UCSD-AML1 (cell line): Measurements from ENCODE around the gene CCDC171.

Experiments used
- DNase-seq: peaks from one replicate; lab custom pipeline; 2025; ENCODE audit not compliant: unreplicated experiment; lab: John Stamatoyannopoulos, UW

The CCDC171 gene

GRCh38 chr9:15975101-15975778 is 422.4 kb downstream of the CCDC171 start:
- DNase-seq, result no peak

GRCh38 chr9:15977438-15977837 is 424.6 kb downstream of the CCDC171 start:
- no peak for DNase-seq

- DNase-seq, result no peak
These were observed 429.3 kb downstream of the CCDC171 start for GRCh38 chr9:15982182-15982581.

- no peak for DNase-seq
These were observed 446.8 kb downstream of the CCDC171 start for GRCh38 chr9:15999422-16000339.

DNA sequence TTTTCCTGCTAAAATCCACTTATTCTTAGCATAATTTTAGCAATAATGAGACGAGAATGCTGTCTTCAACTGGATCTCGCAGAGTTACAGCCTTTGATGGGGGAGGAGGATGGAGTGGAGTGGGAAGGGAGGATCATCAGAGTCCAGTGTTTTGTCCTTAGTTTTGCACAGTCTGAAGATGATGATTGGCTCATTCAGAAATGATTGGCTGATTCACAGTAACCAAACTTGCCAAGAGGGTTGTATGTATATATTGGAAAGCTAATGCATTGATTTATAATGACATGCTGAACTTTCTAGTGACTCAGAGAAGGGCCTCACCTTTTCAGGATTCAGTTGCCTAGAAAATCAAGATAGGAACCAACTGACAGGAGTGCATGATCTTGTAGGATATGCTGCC is 448.0 kb downstream of the CCDC171 start:
- DNase-seq, result no peak

DNA sequence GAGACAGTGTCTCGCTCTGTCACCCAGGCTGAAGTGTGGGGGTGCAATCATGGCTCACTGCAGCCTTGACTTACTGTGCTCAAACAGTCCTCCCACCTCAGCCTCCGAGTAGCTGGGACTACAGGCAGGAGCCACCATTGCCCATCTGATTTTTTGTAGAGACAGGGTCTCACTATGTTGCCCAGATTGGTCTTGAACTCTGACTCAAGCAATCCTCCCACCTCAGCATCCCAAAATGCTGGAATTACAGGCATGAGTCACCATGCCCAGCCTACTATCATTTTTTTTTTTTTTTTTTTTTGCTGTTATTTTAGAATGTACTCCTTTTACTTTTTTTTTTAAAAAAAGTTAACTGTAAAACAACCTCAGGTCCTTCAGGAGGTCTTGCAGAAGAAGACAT is 449.0 kb downstream of the CCDC171 start:
- no peak for DNase-seq

GRCh38 chr9:16002816-16003215 is 450.0 kb downstream of the CCDC171 start:
- no peak for DNase-seq

DNA sequence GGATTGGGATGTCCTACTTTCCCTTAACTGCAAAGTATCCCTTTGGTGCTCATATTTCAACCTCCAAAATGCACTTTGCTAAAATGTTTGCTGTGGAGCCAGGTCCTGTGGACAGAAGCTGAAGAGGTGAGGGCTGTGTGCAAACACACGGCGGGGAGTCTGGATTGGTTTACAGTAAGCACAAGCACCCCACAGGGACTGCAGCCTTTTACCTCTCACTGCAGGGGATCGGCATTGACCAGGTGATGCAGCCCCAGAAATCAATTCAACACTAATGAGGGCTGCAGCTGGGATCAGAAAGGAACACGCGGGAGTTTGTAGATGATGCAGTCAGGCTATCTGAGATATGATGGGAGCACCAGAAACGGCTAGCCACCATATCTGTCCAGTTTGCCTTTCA is 450.9 kb downstream of the CCDC171 start:
- DNase-seq, result no peak

DNA sequence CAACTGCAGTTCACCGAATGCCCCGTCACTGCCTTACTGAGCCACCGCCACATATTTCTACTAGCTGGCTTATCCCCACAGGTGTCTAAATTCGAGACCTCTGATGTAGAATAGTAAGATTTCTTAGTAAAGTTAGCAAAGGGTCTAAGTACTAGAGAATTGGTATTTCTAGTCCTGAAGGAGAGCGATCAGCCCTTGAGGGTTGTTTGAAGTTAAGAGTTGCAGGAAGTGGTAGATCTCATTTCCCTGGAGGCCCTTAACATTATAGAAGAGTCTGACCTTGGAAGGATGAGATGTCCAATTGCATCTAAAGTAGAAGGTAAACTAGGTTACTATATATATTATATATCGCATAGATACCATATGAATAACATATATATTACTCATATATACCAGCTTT is 451.8 kb downstream of the CCDC171 start:
- DNase-seq, result no peak

DNA sequence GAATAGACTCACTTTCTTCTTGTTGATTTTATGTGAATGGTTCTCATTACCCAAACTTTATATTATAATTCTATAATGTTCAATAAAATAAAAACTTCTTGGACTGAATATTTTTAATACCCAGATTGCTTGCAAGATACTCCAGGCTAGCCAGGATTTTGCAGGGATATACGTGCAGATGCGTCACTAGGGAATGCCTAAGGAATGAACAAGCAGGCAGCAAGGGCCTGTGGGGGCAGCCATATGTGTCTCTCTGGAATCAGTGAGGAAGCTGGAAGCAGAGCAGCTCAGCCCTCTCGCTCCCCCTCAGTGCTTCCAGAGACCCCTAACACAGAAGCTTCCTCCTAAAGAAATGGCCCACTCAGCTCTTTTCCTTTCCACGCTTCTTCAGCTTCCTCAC is 457.4 kb downstream of the CCDC171 start:
- no peak for DNase-seq

DNA sequence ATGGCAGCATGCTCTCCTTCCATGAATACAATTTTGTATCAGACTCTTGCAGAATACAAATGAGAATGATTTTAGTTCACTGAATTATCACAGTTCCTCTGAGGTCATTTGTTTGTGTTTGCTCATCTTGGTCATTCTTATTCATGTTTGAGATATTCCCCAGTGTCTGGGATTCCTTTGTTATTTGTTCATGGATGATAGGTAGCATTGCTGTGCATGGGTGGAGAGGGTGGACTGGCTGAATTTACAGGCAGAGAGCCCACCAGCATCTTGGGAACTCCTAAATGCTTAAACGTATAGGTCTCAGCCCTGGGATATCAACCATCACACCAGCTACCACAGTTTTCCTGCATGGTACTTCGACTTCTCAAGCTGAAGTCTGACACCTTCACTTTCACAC is 459.8 kb downstream of the CCDC171 start:
- no peak for DNase-seq

DNA sequence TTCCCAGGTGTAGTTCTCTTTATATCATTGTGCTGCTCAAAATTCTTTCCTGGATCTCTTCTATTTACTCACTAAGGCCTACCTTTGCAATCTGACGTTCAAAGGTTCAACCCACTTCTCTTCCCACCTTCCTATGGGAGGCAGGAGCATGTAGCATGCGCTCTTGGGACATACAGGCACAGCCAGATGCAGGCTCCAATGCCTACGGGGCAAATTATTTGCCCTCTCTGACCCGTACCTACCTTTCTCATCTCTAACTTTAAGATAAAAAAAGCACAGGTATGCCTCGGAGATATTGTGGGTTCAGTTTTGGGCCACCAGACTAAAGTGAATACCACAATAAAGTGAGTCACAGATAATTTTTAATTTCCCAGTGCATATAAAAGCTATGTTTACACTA is 460.5 kb downstream of the CCDC171 start:
- DNase-seq, result no peak

DNA sequence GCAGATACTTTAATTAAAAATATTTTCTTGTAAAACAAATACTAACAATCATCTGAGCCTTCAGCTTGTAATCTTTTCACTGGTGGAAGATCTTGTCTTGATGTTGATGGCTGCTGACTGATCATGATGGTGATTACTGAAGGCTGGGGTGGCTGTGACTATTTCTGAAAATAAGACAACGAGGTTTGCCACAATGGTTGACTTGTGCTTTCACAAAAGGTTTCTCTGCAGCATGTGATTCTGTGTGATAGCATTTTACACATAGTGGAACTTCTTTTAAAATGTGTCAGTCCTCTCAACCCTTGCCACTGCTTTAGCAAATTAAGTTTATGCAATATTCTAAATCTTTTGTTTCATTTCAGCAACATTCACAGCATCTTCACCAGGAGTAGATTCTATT is 461.0 kb downstream of the CCDC171 start:
- DNase-seq, result no peak

GRCh38 chr9:16022228-16022627 is 469.4 kb downstream of the CCDC171 start:
- DNase-seq, result no peak

DNA sequence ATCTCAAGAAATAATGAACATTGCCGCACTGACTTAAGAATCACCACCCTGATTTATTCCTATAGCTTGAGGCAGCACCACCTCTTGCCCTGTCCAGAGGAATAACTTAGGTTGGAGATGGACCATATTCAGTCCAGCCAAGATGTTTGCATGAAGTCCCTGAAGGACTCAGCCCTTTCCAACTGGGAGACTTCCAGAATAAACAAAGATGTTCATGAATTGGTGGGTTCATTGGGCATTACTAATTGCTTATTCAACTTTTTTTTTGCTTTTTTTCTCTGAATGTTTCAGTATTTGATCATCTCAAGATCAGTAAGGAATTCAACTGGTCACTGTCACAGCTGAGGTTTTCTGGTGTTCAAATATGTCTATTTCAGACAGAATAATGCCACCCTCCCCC is 470.6 kb downstream of the CCDC171 start:
- DNase-seq, result no peak
